ENCODE data around the gene SYTL1.

Gene SYTL1, protein sequence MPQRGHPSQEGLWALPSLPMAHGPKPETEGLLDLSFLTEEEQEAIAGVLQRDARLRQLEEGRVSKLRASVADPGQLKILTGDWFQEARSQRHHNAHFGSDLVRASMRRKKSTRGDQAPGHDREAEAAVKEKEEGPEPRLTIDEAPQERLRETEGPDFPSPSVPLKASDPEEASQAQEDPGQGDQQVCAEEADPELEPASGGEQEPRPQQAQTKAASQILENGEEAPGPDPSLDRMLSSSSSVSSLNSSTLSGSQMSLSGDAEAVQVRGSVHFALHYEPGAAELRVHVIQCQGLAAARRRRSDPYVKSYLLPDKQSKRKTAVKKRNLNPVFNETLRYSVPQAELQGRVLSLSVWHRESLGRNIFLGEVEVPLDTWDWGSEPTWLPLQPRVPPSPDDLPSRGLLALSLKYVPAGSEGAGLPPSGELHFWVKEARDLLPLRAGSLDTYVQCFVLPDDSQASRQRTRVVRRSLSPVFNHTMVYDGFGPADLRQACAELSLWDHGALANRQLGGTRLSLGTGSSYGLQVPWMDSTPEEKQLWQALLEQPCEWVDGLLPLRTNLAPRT

DNA sequence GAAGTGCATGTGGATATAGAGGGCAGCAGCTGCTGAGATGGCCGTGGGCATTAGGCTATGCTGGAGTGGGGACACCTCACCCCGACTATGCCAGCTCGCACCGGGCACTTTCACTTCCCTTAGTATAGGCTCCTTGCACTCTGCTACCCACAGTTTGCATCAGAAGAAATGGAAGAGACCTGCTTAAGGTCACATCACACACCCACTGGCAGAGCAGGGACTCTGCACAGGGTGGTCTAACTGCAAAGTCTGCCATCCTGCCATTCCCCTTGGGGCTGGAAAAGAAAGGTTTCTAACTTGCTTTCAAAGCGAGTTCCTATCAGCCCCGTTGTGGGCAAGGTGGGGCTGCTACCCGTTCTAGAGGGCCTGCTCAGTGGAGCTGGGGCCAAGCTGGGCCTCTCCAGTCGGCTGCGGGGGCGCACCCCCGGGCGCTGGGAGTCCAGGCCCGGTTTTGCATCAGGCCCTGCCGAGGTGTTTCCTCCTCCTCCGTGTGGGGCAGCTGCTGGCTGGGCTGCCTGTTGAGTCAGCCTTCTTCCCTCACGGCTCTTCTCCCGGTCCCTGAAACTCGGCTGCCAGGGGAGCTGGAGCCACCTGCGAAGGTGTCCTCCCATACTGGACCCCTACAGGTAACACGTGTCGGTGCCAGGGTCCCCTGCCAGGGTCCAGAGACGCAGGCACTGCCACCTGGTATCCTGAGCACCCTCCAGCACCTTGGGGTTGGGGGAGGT is at the start of gene SYTL1:
Gene SYTL1 (plus strand): TSS at position 498 of the 728 bp plus-strand sequence. CDS start 3,313 bp downstream, outside the sequence.
- DNase-seq: peak; percentile 78

DNA sequence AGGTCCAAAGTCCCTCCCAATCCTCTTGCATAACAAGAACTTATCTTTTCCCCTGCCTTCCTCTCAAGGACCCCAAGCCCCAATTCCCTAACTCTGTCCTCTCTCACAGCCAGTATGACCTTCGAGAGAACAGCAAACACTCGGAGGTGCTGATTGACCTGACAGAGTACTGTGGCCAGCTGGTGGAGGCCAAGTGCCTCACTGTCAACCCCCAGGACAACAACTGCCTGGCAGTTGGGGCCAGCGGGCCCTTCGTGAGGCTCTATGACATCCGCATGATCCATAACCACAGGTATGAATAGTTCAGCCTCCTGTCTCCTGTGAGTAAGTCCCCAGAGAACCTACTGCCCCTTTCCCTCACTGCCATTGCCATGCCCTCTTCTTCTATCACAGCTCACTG is 49.7 kb upstream of the SYTL1 start:
- DNase-seq: no peak

DNA sequence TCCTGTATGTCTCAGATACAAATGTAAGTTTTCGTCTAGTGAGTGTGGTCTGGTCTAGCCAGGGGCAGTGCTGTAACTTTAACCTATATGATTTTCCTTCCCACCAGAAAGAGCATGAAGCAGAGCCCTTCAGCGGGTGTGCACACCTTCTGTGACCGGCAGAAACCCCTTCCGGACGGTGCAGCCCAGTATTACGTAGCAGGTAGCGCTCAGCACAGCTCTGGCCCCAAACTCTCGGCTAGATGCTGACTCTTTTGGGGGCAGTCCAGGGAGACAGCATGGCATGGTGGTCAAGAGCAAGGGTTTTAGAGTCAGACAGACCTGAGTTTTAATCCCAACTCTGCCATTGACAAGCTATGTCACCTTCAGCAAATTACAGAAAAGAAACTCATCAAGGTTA is 47.9 kb upstream of the SYTL1 start:
- no peak for DNase-seq

DNA sequence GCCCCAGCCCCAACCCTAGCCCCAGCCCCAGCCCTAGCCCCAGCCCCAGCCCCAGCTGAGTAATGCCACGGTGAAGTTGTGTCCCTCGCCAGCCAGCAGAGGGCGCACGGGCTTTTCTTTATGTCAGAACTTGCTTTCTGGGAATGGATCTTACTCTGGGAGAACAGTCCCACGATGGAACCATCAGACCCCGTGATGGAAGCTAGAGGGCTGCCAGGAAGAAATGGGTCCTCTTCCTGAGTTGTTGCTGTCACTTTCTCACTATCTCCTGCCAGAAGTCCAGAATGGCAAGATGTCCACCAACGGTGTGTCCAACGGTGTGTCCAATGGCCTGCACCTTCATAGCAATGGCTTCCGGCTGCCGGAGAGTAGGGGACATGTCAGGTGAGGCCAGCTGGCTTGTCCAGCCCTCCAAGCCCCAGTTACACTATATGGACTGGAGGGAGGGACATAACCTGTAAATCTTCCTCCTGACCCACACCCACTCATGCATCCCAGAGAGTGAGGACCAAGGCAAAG is 45.0 kb upstream of the SYTL1 start:
- no peak for DNase-seq

DNA sequence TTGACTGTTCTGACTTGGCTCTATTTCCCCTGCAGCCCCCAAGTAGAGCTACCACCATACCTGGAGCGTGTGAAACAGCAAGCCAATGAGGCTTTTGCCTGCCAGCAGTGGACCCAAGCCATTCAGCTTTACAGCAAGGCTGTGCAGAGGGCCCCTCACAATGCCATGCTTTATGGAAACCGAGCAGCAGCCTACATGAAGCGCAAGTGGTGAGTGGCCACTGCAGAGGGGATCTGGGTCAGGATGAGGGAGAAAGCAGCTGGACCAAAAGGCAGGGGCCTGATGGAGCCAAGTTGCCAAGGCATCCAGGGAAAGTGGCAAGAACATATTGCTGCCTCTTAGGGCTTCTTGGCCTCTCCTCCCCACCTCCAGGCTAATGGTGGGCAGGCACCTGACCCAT is 43.9 kb upstream of the SYTL1 start:
- DNase-seq: no peak

DNA sequence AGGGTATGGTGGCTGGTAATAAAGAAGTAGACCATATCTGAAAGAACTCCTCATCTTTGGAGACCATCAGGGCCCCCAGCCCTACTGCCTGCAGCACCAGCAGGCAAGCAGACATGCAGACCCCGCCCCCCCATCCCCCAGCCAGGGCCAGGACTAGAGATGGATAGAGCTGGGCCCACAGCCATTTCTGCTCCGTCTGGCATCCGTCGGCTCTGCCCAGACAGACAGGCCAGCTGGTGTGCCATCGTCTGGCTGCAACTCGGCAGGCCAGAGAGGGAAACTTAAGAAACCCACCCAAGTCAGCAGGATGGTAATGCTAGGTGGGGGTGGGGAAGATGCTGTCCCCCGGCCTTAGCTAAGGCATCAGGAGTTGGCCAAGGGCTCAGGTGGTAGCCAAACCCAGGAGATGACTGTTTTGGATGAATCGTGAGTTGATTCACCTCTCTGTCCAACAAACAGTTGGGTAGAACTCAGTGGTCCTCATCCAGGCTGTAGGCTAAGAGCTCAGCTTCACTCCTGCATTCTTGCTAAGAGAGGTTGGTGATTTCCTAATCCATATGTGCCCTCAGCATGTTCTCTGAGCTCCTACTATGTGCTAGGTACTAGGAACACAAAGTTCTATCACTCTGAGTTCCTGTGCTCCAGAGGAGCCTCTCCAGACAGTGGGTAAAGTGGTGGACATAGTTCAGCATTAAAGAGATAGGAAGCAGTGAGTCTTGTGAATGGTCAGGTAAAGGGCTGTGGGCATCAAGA is 43.0 kb upstream of the SYTL1 start:
- DNase-seq: no peak

DNA sequence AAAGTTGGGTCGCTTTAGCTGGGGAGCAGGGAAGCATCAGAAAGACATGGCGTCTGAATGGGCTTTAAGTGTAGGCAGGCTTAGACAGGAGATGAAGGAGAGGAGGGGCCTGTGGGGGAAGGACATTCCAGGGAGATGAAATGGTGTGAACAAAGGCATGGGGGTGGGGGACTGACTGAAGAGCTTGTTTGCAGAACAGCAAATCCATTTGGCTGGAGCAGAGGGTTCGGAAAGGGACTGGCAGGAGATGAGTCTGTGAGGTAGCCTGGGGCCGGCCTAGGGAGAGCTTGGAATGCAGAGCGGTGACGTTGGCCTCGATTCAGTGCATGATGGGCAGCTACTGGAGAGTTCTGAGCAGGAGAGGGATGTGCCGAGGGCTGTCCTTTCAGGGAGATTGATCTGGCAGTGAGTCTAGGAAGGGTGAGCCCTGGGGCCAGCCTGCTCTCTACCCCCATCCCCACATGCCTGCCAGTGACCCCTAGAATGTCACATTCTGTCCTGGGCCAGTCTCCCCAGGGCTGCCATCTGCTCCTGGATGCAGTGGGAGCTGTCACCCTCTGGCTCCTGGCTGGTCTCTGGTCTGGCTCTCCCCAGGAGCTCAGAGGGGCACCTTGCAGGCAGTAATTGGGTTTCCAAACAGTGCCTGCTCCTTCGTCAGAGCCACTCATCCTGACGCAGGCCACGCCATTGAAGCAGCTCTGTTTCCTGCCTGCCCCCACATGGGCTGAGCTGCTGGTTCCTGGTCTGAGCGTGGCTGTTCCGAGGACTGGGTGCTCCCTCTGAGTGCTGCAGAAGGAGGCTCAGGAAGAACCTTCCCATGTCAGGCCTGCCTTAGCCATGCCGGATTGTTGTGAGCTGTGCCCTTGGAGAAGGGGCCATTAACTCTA is 42.2 kb upstream of the SYTL1 start:
- DNase-seq: no peak

DNA sequence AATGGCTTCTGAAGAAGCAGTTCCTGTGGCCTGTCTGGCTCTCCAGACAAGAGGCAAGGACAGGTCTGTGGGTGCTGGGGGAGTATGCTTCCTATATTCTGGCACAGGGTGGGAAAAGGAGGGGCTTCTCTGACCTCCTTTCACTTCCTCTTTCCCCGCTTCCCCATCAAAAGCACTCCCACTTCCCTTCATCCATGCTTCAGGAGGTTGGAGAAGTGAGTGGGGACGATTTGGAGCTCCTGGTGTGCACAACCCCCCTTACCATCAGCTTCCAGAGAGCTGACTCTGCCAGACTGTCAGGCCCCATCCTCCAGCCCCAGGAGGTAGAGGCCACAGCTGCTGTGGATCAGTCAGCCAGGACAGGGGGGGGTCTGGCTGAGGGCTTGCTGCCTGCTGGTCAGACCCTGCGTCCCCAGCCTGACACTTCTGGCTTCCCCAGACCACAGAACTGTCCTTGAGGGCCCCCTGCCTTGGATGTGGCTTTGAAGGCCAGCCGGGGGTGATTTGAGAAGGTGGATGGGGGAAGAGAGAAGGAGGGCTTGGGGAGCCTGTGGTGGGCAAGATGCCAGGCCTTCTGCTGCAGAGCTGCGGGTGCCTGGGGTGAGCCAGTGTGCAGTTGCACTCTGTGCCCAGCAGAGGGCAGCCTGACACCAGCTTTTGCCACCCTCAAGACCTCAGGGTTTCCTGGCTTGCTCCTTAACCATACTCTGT is 41.3 kb upstream of the SYTL1 start:
- peak; percentile 68 for DNase-seq

DNA sequence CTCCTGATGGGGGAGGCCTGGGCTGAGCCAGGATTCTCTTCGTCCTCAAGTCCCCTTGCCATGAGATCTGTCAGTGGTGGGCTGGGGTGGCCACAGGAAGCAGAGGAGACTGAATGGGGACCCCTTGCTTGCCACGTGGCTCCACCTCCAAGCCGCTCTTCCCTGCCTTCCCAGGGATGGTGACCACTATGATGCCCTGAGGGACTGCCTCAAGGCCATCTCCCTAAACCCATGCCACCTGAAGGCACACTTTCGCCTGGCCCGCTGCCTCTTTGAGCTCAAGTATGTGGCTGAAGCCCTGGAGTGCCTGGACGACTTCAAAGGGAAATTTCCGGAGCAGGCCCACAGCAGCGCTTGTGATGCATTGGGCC is 40.8 kb upstream of the SYTL1 start:
- no peak for DNase-seq

DNA sequence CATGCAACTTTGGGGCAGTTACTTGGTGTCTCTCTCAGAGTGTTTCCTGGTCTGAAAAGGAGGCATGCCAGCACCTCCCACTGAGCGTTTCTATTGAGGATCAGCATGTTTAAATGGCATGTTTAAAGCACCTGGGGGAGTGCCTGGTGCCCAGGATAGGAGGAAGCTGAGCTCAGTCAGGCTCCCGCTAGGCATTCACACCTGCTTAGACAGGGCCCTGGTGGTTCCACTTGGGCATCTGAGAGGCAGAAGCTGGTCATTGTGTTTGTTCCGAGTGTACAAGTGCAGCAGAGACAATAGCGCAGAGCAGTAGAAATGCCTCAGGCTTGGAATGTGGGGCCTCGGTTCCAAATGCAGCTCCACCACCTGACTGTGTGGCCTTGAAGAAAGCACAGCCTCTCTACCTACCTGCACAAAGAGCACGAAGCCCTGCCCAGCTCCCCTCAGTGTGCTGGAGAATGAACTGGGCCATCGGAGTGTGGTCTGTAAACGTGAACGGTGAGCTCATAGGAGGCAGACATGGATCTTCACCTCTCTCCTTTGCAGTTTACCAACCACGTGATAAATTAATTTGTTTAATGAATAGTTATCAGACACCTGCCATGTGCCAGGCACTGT is 40.1 kb upstream of the SYTL1 start:
- no peak for DNase-seq

DNA sequence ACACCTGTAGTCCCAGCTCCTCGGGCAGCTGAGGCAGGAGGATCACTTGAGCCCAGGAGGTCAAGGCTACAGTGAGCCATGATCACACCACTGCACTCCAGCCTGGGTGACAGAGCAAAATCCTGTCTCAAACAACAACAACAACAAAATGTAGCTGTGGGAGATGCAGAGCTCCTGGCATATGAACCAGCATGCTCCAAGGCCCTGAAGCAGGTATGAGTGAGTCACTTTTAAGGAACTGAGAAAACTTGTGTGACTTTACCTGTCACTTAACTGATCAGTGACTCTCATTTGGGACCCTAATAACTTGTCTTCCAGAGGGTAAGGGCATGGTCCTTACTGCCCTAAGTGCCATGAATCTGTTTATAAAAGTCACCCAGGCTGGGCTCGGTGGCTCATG is 39.2 kb upstream of the SYTL1 start:
- no peak for DNase-seq

DNA sequence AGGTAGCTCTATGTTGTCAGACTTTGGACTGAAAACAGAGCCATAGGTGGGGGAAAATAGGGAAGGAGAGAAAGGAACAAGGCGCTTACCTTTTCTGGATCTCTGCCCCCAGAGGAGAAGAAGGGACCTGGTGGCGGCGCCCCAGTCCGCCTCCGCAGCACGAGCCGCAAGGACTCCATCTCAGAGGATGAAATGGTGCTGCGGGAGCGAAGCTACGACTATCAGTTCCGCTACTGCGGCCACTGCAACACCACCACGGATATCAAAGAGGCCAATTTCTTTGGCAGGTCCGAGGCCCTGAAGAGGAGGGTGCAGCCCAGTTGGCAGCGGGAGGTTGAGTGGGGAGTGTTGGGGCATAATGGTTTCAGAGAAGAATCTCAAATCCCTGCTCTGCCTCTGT is 38.3 kb upstream of the SYTL1 start:
- DNase-seq: no peak

DNA sequence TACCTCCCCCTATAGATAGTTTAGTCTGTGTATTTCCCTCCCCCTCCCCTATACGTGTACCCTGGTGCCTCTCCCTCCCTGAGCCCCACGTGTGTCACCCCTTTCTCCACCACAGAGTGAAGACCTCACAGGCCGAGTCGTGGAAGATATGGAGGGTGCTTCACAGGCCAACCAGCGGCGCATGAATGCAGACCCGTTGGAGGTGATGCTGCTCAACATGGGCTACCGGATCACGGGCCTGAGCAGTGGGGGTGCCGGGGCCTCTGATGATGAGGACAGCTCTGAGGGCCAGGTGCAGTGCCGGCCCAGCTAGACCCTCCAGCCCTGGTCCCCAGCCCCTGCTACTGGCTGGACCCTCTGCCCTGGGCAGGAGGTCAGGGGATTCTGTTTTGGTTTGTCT is 35.8 kb upstream of the SYTL1 start:
- DNase-seq: no peak

DNA sequence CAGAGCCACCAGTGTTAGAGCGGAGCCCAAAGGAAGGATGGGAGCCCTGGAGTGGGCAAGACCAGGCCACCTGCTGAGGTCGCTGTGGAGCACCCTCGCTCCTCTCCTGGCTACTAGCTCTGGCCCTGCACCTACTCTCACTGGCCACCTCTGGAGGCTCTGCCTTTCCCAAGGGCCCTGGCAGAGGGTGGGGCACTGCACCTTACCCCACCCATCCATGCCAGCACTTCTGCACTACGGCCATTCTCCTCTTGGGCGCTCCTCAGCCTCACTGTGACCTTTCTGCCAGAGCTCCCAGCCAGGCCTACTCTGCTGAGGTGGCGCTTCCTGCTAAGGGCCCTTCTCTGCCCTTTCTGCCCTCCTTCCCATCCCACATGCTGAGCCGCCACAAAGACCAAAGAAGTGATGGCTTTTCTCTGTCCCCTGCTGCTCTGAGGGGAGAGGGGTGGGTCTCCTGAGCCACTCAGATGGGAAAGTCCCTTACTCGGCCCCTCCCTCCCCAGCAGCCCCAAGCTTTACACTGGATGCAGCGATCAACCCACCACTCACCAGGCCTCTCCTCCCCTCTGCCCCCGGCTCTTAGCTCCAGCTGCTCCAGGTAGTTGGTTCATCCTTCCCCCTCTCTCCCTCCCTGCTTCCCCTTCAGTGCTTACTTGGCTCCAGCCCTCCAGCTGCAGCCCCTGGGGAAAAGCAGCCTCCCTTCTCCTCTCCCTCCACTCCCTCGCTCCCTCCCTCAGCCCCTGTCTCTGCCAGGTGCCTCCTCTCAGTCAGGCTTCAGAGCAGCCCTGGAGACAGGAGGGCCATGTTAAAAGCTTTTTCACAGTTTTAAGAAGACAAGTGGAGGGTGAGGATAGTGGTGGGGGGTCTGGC is 34.7 kb upstream of the SYTL1 start:
- no peak for DNase-seq

DNA sequence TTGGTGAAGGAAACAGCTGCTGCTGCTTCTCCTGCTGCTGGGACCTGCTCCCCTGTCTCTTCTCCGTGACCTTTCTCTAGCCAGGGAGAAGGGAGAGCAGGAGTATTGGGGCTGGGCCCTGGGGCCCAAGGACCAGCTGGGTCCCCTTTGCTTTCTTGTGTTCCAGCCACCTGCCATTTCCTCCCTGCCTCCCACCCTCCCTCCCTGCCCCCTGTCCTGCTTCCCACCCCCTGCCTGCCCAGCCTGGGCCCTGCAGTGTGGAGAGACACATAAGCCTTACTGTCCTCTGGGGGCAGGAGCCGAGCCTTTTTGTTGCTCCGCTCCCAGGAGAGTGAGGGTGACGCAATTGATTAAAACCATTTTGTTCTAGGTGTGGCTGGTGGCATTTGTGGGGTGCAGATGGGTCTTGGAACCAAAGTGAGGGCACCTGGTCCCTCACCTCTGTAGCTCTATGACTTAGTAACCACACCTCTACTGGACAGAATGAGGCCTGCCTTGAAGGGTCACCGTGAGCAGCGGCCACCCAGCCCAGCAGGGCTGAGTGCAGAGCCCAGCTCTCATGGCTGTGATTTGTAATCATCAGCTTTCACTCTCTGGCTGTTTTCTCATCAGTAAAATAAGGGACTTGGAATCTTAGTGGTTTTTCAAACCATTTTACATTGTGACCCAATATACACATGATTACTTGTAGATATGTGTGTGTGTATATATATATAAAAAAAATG is 33.8 kb upstream of the SYTL1 start:
- no peak for DNase-seq

DNA sequence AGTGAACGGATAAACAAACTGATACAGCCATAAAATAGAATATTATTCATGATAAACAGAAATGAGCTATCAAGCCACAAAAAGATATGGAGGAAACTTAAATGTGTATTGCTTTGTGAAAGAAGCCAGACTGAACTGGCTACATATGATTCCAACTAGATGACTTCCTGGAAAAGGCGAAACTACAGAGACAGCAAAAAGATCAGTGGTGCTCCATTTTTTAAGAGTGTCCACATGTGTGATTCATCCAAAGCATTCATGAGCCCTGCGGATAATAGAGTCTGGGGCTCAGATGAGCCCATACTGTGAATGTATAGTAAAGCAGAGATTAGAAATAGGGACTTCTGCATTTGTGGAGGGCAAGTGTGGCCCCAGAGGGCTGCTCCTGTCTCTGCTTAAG is 27.7 kb upstream of the SYTL1 start:
- DNase-seq: no peak

DNA sequence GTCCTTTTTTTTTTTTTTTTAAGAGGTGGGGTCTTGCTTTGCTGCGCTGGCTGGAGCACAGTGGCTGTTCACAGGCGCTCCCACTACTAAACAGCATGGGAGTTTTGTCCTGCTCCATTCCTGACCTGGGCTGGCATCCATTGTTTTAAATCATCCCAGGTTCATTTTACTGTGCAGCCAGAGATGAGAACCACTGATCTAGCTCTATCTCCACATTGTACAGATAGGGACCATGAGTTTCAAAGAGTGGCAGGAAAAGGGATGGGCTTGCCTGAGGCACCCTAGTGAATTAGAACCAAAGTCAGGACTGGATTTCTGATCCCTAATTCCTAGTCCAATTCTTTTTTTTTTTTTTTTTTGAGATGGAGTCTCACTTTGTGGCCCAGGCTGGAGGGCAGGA is 27.1 kb upstream of the SYTL1 start:
- DNase-seq: no peak

DNA sequence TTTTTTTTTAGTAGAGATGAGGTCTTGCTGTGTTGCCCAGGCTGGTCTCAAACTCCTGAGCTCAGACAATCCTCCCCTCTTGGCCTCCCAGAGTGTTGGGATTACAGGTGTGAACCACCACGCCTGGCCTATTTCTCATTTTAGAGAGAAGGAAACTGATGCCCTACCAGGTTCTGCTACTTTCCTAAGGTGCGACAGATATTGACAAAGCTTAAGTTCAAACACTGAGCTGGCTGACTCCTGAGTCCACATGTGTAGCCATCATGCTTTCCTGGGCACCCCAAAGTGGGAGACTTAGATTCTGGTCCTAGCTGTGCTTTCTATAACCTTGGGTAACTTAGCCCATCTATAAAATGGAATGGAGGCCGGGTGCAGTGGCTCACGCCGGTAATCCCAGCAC is 25.0 kb upstream of the SYTL1 start:
- DNase-seq: no peak

DNA sequence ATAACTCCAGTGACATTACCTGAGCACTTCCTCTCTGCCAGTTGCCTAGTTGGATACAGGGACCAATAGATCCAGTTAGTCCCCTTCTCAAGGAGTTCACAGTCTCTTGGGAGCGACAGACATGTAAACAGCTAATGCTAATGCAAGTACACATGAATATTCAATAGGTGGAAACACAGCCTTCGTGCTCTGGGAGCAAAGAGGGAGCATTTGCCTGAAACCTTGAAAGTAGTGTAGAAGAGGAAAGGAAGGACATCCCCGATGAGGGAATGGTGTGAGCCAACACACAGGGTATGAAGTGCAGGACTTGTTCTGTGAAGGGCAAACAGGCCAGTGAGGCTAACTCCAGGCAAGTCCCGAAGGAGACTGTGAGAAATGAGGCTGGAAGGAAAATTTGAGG is 23.7 kb upstream of the SYTL1 start:
- DNase-seq: no peak
